ENCODE data around the gene ZNF791.

Gene ZNF791

DNA sequence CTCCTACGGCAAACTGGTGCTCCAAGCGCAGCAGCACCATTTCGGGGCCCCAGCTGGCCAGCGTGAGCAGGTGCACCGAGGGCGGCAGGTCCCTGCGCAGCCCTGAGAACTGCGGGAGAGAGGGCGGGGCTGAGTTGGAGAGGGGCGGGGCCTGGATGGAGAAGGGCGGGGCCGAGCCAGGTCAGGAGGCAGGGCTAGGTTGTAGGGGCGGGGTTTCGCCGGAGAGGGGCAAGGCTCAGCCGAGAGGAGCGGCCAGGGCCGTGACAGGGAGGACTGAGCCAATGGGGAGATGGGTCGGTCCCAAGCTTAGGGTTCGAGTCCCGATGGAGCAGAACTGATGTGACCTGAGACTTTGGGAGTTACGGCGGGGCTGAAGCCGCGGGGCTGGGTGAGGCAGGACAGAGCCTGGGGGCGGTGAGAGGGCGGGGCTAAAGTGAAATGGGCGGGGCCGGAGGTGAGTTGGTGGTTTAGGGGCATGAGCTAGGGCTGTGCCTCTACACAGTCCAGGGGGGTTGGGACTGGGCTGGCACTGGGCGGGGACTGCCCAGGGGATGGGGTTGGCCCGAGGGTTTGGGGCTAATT, 36.9 kb downstream of the ZNF791 start:
- TF ChIP-seq, protein P1, sequence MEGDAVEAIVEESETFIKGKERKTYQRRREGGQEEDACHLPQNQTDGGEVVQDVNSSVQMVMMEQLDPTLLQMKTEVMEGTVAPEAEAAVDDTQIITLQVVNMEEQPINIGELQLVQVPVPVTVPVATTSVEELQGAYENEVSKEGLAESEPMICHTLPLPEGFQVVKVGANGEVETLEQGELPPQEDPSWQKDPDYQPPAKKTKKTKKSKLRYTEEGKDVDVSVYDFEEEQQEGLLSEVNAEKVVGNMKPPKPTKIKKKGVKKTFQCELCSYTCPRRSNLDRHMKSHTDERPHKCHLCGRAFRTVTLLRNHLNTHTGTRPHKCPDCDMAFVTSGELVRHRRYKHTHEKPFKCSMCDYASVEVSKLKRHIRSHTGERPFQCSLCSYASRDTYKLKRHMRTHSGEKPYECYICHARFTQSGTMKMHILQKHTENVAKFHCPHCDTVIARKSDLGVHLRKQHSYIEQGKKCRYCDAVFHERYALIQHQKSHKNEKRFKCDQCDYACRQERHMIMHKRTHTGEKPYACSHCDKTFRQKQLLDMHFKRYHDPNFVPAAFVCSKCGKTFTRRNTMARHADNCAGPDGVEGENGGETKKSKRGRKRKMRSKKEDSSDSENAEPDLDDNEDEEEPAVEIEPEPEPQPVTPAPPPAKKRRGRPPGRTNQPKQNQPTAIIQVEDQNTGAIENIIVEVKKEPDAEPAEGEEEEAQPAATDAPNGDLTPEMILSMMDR (conservative IDR thresholded peaks at IDR 0.05): no peak
- H3K27ac ChIP-seq: no peak overlapping the region

DNA sequence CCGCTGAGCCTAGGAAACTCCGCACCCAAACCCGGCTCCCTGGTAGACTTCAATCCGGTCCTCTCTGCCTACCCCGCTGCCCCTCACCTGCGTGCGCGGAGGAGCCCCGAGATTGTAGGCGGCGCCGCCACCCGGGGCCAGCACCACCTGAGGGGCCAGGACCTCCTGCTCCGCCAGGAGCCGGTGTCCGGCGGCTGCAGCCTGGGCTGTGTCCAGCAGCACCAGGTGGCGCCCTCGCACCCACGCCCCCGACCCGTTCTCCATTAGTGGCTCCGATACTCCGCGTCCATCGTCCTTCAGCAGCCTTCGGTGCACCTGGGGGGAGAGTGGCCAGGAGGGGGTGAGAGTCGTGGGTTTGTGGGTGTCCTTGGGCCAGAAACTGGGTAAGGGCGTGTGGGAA, 37.4 kb downstream of the ZNF791 start:
- H3K27ac ChIP-seq: no peak overlapping the region
- TF ChIP-seq, protein P1 (conservative IDR thresholded peaks at IDR 0.05): peak; percentile 60

DNA sequence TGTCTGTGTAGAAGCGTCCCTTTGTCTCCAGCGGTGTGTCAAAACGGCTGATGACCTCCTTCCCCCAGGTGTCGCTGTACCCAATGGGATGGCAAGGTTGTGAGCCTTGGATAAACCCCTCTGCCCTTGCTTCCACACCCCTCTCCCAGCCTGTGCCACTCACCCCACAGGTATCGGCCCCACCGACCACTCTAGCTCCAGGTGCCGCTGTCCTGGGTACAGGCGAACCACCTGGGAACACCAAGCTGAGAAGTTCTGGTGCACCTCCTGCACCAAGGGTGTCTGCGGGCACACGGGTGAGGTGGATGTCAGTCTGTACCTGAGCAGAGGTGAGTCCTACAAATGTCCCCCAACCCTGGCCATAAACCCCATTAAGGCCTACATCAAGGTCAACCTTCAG, 39.2 kb downstream of the ZNF791 start:
- H3K27ac ChIP-seq: no peak overlapping the region
- TF ChIP-seq, protein P1 (conservative IDR thresholded peaks at IDR 0.05): no peak

DNA sequence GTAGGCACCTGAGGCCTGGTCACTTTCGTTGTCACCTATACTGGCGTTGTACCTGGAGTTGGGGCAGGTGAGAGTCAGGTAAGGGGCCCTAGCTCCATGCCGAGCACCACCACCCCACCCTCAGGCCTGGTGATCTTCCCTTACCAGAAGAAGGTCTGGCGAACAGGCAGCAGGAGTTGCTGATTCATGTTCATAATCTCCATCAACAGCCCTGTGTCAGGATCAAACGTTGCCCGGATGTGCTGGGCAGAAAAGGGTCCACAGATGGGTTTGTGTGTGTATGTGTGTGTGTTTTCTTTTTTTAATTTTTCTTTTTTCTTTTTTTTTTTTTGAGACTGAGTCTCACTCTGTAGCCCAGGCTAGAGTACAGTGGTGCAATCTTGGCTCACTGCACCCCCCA, 41.5 kb downstream of the ZNF791 start:
- TF ChIP-seq, protein P1 (conservative IDR thresholded peaks at IDR 0.05): no peak
- H3K27ac ChIP-seq: no peak overlapping the region

DNA sequence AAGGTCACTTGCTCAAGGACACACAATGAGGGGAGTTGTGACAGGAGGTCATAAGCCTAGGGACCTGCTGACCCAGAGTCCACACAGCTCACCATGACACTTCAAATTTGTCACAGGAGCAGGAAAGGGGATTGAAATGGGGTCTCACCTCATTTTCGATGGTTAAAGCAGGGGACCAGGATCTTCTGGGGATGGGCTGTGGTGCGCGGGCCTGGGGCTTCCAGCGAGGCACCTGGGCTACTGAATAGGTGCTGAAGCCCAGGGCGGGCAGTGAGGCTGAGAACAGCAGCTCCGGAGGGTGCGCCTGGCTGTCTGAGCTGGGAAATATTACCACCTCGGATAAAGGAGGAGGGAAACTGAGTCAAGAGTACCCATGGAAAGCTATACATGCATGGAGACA, 44.8 kb downstream of the ZNF791 start:
- H3K27ac ChIP-seq: no peak overlapping the region
- TF ChIP-seq, protein P1 (conservative IDR thresholded peaks at IDR 0.05): no peak

DNA sequence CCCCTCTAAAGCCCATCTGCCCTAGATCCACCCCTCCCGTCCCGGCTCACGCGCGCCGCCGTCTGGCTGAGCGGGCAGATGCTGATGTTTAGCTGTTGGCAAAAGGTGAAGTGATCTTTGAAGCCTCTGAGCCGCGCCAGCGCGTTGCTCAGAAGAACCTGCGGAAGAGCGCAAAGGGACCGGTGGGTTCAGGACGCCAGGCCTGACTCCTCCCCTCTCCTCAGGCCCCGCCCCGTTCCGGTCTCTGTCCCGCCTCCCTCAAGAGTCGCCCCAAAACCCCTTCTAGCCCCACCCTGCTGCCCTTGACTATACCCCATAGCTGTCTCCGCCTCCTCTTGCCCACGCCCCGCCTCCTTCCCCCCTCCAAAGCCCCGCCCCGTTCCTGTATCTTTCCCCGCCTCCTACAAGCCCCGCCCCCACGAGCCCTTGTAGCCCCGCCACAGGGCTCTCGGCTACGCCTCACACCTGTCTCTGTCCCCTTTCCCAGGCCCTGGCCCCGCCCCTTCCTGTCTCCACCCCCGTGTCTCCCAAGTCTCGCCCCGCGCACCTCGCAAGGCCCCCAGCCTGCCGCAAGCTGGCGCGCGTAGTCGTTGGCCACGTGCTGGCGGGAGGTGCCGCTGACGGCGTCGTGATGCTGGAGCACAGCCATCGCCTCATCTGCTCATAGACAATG, 46.3 kb downstream of the ZNF791 start:
- no peak overlapping the region for H3K27ac ChIP-seq
- TF ChIP-seq, protein P1 (conservative IDR thresholded peaks at IDR 0.05): no peak

DNA sequence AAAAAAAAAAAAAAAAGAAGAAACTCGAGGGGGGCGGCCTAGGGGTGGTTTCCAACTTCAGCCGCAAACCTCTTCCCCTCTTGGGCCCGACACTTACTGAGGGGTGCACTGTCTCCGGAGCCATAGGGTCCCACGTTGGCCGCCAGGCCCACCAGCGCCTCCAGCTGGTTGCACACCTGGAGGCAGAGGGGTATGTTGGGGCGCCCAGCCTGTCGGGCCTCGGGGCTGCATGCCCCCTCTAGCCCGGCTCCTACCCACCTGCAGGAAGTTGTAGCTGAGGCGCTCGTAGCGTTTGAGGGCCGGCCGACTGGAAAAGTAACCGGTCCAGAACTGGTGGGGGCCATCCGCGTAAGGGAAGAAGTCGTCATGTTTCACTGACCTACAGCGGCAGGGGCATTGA, 47.2 kb downstream of the ZNF791 start:
- TF ChIP-seq, protein P1 (conservative IDR thresholded peaks at IDR 0.05): no peak
- no peak overlapping the region for H3K27ac ChIP-seq

All from VCaP (cell line).